K562 (cell line): ENCODE measurements around the gene SUPT3H. TPM values are rescaled to one million over a fixed set of nuclear protein-coding genes. Genes with fewer than 3 reads are reported as not detected.

Experiments used
- DMBX1 ChIP-seq: fragments of 250-450 bp; sonication (Bioruptor Pico); IDR thresholded peaks from 2 replicates; pipeline ENCODE4 v1.8.0; 2022; ENCODE audit warnings: inconsistent platforms, mild to moderate bottlenecking, moderate library complexity, borderline replicate concordance
- PRPF4 ChIP-seq: fragments of 200-400 bp; formaldehyde crosslinking; IDR thresholded peaks from one replicate; pipeline ENCODE4 v1.6.1; 2017; ENCODE audit warnings: low read length, low read depth, mild to moderate bottlenecking; ENCODE audit not compliant: insufficient read depth, poor library complexity, severe bottlenecking
- ZNF165 ChIP-seq: fragments of 250-450 bp; sonication (Bioruptor Pico); IDR thresholded peaks from 2 replicates; pipeline ENCODE4 v1.4.0; 2020; ENCODE audit warnings: borderline replicate concordance
- polyA plus RNA-seq, 8 experiments: library from polyadenylated mRNA; depleted of rRNA in 4 of 8; stranded (reverse) in 5 of 8; unstranded in 3 of 8; fragments of >200 nt; fragmentation: Nextera tagmentation in 2 of 8; fragmentation: Illumina TruSeq in 1 of 8; extraction: Ambion mirVana in 2 of 8; extraction: Trizol in 1 of 8; gene quantifications; 2 replicates each; pipeline versions ENCODE4 v1.2.1 to v1.2.3, GENCODE V29; 2011 to 2014; ENCODE audit warnings: inconsistent platforms in 1 of 8, missing spikeins in 1 of 8
- total RNA-seq, 7 experiments: library from RNA; depleted of rRNA in 6 of 7; stranded (reverse); fragments of >200 nt in 6 of 7; fragmentation: Illumina TruSeq in 2 of 7; extraction: Trizol in 2 of 7; gene quantifications; 2 replicates each; pipeline versions ENCODE4 v1.2.1 to v1.2.3, GENCODE V29; 2011 to 2021; ENCODE audit warnings: low replicate concordance in 1 of 7
- TF ChIP-seq, protein P1 (sequence below): fragments of 200-600 bp; sonication (generic); IDR thresholded peaks from one replicate; pipeline ENCODE4 v1.6.1; 2012; ENCODE audit warnings: mild to moderate bottlenecking, low read depth, low read length, inconsistent platforms

Gene SUPT3H
- total and polyA plus RNA-seq, 9 of the 15 experiments (the other 6 are each of a cell fraction or from before 2014, with no cell fraction given) = 7.2 to 16.3 (median 11.9) TPM

DNA sequence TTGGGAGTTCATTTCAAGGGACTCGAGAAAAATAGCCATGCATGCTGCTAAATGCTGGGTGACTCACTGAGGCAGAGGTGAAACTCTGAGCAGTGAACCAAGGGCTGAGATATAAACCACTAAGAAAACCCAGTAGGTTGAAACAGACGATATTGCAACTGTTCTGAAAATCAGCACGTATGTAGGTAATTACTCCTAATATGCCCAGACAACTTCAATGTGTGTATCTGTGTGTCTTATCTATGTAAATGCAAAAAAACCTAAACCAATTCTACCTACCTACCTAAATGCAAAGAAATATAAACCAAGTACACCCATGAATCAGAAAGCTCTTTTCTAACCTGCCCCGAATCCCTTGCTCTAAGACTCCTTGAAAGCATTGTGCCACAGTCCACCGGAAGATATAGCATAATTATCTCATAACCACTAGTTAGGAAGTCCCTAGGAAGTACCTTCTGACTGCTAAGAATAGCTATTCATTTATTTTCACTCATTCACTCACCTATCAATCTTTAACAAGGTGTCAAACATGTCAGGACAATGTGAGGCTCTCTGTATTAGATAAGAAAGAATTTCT, 508.3 kb downstream of the SUPT3H start (continued):
- TF ChIP-seq, protein P1, sequence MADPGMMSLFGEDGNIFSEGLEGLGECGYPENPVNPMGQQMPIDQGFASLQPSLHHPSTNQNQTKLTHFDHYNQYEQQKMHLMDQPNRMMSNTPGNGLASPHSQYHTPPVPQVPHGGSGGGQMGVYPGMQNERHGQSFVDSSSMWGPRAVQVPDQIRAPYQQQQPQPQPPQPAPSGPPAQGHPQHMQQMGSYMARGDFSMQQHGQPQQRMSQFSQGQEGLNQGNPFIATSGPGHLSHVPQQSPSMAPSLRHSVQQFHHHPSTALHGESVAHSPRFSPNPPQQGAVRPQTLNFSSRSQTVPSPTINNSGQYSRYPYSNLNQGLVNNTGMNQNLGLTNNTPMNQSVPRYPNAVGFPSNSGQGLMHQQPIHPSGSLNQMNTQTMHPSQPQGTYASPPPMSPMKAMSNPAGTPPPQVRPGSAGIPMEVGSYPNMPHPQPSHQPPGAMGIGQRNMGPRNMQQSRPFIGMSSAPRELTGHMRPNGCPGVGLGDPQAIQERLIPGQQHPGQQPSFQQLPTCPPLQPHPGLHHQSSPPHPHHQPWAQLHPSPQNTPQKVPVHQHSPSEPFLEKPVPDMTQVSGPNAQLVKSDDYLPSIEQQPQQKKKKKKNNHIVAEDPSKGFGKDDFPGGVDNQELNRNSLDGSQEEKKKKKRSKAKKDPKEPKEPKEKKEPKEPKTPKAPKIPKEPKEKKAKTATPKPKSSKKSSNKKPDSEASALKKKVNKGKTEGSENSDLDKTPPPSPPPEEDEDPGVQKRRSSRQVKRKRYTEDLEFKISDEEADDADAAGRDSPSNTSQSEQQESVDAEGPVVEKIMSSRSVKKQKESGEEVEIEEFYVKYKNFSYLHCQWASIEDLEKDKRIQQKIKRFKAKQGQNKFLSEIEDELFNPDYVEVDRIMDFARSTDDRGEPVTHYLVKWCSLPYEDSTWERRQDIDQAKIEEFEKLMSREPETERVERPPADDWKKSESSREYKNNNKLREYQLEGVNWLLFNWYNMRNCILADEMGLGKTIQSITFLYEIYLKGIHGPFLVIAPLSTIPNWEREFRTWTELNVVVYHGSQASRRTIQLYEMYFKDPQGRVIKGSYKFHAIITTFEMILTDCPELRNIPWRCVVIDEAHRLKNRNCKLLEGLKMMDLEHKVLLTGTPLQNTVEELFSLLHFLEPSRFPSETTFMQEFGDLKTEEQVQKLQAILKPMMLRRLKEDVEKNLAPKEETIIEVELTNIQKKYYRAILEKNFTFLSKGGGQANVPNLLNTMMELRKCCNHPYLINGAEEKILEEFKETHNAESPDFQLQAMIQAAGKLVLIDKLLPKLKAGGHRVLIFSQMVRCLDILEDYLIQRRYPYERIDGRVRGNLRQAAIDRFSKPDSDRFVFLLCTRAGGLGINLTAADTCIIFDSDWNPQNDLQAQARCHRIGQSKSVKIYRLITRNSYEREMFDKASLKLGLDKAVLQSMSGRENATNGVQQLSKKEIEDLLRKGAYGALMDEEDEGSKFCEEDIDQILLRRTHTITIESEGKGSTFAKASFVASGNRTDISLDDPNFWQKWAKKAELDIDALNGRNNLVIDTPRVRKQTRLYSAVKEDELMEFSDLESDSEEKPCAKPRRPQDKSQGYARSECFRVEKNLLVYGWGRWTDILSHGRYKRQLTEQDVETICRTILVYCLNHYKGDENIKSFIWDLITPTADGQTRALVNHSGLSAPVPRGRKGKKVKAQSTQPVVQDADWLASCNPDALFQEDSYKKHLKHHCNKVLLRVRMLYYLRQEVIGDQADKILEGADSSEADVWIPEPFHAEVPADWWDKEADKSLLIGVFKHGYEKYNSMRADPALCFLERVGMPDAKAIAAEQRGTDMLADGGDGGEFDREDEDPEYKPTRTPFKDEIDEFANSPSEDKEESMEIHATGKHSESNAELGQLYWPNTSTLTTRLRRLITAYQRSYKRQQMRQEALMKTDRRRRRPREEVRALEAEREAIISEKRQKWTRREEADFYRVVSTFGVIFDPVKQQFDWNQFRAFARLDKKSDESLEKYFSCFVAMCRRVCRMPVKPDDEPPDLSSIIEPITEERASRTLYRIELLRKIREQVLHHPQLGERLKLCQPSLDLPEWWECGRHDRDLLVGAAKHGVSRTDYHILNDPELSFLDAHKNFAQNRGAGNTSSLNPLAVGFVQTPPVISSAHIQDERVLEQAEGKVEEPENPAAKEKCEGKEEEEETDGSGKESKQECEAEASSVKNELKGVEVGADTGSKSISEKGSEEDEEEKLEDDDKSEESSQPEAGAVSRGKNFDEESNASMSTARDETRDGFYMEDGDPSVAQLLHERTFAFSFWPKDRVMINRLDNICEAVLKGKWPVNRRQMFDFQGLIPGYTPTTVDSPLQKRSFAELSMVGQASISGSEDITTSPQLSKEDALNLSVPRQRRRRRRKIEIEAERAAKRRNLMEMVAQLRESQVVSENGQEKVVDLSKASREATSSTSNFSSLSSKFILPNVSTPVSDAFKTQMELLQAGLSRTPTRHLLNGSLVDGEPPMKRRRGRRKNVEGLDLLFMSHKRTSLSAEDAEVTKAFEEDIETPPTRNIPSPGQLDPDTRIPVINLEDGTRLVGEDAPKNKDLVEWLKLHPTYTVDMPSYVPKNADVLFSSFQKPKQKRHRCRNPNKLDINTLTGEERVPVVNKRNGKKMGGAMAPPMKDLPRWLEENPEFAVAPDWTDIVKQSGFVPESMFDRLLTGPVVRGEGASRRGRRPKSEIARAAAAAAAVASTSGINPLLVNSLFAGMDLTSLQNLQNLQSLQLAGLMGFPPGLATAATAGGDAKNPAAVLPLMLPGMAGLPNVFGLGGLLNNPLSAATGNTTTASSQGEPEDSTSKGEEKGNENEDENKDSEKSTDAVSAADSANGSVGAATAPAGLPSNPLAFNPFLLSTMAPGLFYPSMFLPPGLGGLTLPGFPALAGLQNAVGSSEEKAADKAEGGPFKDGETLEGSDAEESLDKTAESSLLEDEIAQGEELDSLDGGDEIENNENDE = no peak
- no peak for TF ChIP-seq PRPF4
- TF ChIP-seq DMBX1 (CRISPR knock-in tag) = no peak
- no peak for TF ChIP-seq ZNF165 (CRISPR knock-in tag)
